HG03521 (cell line): ENCODE data around the gene CRHR1.

ENCODE experiments used
- ATAC-seq: cut with Tn5 transposase; IDR thresholded peaks from one replicate; pipeline ENCODE4 v1.9.1; 2021; ENCODE audit warnings: mild to moderate bottlenecking, moderate library complexity; ENCODE audit not compliant: unreplicated experiment

Gene CRHR1

GRCh38 chr17:45757431-45758218 is 26.5 kb upstream of the CRHR1 start:
- no peak for ATAC-seq

DNA sequence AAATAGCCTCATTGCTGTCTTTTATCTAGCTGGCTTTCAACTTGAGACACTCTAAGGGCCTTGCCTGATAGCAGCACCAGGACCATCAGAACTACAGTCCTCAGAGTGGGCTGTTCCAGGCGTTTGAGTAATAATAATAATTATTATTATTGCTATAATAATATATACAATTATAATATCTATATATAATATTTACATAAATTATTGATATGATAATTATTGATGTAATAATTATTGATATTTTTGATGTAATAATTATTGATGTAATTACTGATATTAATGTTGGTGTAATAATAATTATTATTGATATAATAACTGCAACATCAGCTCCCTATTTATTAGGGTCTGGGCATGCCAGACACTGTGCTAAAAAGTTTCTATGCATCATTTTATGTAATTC is 25.6 kb upstream of the CRHR1 start:
- ATAC-seq = no peak

GRCh38 chr17:45759761-45760160 is 24.4 kb upstream of the CRHR1 start:
- ATAC-seq = no peak

GRCh38 chr17:45761957-45762565 is 22.1 kb upstream of the CRHR1 start:
- ATAC-seq = no peak

DNA sequence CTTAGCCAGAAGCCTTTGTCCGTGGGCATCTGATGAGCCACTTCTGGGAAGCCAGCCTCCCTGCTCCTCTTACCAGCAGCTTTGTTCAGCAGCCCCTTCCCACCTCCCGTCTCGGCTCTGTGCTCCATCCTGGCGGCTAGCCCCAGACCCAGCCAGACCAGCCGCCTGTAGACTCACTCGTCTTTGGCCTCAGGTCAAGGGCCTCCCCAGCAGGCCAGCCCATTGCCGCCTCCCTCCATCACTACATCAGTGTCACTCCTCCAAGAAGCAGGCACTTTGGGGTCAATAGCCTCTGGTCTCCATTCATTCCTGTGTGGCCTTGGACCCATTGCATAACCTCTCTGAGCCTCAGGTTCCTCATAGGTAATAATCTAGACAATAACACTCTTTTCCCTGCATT is 20.9 kb upstream of the CRHR1 start:
- ATAC-seq = no peak

DNA sequence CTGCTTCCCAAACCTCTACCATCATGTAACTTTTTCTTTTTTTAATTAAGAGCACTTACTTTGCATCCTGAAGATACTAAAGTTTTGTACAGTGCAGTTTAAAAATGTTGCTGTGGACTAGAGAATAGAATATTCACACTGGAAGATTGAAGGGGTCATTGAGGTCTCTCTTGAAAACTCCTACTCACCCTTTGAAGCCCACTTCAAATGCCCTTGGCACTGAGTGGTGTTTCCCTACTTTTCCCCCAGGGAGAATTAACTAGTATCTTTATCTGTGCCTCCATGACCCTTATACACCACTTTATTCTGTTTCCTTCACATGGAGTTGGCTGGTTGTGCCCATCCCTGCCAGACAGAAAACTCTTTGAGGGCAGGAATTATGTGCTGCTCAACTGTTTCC is 19.6 kb upstream of the CRHR1 start:
- no peak for ATAC-seq

GRCh38 chr17:45768000-45768399 is 16.1 kb upstream of the CRHR1 start:
- ATAC-seq = no peak

- no peak for ATAC-seq
Measured at GRCh38 chr17:45770632-45771270, 13.4 kb upstream of the CRHR1 start.

GRCh38 chr17:45771271-45771959 is 12.7 kb upstream of the CRHR1 start:
- no peak for ATAC-seq

- ATAC-seq = no peak
Measured at GRCh38 chr17:45775148-45775547, 9.0 kb upstream of the CRHR1 start.

DNA sequence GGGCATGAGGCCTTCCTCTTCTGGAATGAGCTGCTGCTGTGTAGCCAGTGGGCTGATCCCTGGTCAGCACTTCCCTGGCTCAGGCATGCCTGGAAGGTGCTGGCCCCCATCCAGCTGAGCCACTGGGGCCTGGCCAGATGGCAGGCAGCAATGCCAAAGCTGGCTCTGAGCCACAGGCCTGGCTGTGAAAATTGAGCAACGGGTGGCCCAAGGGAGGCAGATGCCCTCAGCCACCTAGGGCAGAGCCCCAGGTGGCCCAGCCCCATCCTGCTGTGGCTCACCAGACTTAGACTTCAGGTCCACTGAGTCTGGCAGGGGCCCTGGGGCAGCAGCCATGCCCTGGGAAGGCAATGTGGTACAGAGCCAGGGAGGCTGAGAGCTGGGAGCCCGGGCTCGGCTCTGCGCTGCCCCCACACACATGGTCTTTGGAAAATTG is 8.5 kb upstream of the CRHR1 start:
- no peak for ATAC-seq

- no peak for ATAC-seq
Measured at GRCh38 chr17:45776896-45777295, 7.2 kb upstream of the CRHR1 start.

DNA sequence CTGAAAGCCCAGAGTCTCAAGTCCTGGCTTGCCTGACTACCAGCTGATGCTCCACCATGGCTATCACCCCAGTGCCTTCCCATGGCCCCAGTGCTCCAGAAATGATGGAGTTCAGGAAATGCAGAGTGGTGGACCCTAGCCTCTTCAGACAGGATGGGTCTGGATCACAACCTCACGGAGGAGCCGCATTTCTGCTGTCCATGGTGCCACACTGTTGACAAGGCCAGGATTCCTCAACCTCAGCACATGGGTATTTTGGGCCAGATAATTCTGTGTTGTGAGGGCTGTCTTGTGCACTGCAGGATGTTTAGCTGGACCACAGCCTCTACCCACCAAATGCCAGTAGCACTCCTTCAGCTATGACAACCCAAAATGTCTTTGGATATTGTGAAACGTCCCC is 6.7 kb upstream of the CRHR1 start:
- ATAC-seq = no peak

DNA sequence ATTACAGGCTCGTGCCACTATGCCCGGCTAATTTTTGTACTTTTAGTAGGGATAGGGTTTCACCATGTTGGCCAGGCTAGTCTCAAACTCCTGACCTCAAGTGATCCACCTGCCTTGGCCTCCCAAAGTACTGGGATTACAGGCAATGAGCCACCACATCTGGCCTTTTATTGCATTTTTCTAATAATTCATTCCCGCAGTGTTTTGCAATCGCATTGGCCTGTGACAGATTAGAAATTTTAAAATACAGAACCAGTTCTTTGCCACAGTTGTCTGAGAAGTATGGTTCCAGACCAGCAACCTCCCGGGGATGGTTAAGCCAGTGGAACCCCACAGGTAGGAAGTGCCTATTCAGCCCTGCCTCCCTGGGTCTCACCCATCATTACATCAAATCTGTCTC is 3.2 kb upstream of the CRHR1 start:
- ATAC-seq = no peak

DNA sequence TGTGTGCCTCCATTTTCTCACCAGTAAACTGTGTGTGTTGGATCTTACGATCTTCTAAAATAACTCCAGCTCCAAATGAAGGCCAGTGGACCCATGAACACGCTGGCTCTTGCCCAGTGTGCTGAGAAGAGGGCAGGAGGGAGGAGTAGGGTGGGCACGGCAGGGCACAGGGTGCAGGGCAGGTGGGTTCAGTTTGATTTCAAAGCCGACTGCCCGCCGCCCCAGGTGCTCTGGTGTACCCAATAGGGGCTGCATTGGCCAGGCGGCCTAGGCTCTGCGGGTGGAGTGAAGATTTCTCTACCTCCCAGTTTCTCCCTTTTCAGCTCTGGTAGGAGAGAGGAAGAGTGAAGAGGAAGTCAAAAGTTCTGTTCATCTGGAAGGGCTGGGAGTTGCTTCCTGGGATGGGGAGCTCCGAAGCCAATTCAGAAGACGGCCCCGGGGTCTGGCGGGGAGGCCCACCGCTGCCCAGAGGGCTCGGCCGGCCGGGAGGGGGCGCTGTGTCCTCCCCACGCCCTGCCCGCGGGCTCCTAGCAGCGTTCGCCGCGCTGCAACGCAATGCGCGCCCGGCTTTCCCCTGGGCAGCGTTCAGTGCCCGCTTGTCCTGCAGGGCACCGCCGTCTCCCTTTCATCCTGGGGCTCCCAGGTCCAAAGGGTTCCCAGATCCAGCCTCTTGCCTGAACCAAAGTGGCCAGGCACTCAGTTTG is 1.1 kb upstream of the CRHR1 start:
- no peak for ATAC-seq

- no peak for ATAC-seq
Measured at GRCh38 chr17:45783593-45784292, 377 bp upstream of the CRHR1 start.

- no peak for ATAC-seq
Measured at GRCh38 chr17:45784741-45785479, 790 bp downstream of the CRHR1 start.

DNA sequence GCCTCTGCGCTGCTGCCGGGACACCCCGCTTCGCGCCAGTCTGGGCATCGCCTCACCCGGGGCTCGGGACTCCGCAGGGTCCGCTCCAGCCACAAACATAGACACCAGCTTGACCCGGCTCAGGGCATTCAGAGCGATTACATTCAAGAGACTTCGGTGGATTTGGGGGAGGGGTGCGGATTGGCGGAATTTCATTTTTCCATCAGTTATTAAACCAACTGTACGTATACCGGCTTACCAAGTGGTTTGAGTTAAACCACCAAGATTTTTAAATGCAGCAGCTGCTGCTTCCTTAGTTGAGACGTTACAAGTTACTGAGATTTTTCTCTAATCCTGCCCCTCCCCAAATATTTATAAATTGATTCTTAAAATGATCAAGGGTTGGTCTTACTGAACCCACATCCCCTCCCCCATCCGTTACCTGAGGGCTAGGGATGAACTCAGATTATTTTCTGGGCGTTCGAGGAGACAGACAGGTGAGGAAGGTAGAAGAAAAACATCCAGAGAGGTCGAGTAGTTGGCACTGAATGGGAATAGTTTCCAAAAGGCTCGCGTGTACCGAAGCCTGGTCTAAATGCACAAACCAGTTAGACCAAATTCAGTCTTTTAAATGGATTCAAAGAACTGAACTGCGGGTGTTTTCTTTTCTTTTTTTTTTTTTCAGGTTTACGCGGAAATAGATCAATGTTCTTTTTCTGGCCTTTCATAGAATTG is 1.5 kb downstream of the CRHR1 start:
- no peak for ATAC-seq

- no peak for ATAC-seq
Measured at GRCh38 chr17:45786349-45786748, 2.2 kb downstream of the CRHR1 start.
